Measurements from ENCODE around the gene INSIG1.

The INSIG1 gene

DNA sequence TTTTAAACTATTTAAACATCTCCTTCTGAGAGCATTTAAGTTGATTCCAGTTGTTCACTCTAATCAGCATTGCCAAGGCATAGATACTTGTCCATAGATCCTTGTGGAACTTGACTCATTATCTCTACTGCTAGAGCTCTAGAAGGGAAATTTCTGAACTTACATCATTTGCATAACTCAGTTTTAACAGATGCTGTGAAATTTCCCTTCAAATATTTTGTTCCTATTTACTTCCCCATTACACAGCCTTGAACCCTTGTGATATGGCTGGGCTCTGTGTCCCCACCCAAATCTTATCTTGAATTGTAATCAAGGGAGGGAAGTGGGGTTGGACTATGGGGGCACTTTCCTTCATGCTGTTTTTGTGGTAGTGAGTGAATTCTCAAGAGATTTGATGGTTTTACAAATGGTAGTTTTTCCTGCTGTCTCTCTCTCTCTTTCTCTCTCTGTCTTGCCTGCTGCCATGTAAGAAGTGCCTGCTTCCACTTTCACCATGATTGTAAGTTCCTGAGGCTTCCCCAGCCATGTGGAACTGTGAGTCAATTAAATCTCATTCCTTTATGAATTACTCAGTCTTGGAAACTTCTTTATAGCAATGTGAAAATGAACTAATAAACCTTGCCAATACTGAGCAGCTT lies 25.4 kb downstream of the INSIG1 start:
- no peak overlapping the region for H3K4me3 ChIP-seq (ENCODE audit: low read length)
- H3K9me3 ChIP-seq (replicated peaks; ENCODE audit: low read length): peaks cover 3% of the 10 kb centered on the region
- H3K9ac ChIP-seq (ENCODE audit: low read depth, low read length): no peak overlapping the region
- H3K4me2 ChIP-seq (ENCODE audit: low read length): no peak overlapping the region
- H3K36me3 ChIP-seq (ENCODE audit: insufficient read depth, low read length): no peaks in the 10 kb centered on the region
- H3K27me3 ChIP-seq (ENCODE audit: control insufficient read depth, insufficient read depth, low read length): peaks cover 8% of the 10 kb centered on the region
- no peaks in the 10 kb centered on the region for H3K4me1 ChIP-seq (ENCODE audit: control insufficient read depth, insufficient read depth, low read length)

DNA sequence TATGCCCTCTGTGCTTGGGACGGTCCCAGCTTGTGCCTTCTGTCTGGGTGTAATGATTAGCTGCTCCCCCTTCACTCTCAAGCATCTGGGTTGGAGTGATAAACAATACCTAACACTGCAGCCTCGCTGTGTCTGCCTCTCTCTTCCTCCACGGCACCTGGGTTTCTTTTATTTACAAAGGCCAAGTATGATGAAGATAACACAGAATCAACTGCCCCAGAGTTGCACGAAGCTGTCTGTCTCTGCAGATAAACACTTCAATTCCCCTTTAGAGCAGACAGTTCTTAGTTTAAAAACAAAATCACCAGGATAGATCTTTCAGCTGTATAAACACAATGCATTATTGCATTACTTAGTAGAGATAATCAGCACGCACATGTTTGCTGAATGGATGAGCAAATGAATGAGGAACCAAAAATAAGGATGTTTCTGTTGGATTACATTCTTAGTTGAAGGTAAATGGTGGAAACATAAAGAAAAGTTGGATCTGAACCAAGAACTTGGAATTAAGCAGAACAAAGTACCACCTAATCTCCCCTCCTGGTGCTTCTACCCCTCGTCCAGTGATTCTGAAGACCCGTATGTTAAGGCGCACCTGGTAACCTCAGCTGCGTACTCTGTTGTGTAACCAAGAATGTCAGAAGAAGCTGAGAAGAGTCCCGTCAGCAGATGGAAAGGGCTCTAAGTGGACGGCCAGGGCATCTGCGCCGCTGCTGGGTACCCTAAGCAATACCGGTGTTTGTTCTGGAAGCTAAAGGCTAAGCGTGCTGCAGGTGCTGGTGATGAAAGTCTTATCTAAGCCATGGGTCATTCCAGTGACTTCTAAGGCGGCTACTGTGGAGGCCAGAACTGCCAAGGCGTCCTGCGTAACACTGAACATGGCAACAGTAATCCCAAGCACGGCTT lies 26.6 kb downstream of the INSIG1 start:
- Histone ChIP-seq H3K4me1 (ENCODE audit: control insufficient read depth, insufficient read depth, low read length) (no peaks in the 10 kb centered on the region), H3K36me3 (ENCODE audit: insufficient read depth, low read length) (no peaks in the 10 kb centered on the region), H3K4me2 (ENCODE audit: low read length) (no peak overlapping the region), H3K27me3 (ENCODE audit: control insufficient read depth, insufficient read depth, low read length) (peaks cover 12% of the 10 kb centered on the region), H3K9me3 (replicated peaks; ENCODE audit: low read length) (peaks cover 3% of the 10 kb centered on the region), H3K4me3 (ENCODE audit: low read length) (no peak overlapping the region), H3K9ac (ENCODE audit: low read depth, low read length) (no peak overlapping the region)

DNA sequence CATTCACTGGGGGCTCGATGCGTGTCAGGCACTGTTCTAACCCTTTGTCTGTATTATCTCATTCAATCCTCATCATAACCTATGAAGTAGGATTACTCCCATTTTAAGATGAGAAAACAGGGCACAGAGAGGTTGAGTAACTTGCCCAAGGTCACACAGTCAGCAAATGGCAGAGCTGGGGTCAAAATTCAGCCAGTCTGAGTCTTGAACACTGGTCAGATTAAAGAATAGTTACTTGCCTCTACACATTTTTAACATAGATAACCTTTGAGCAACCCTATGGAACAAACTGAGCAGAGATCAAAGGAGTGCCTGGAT lies 27.2 kb downstream of the INSIG1 start:
- H3K9me3 ChIP-seq (replicated peaks; ENCODE audit: low read length): peaks cover 3% of the 10 kb centered on the region
- peaks cover 12% of the 10 kb centered on the region for H3K27me3 ChIP-seq (ENCODE audit: control insufficient read depth, insufficient read depth, low read length)
- no peaks in the 10 kb centered on the region for H3K4me1 ChIP-seq (ENCODE audit: control insufficient read depth, insufficient read depth, low read length)
- no peak overlapping the region for H3K4me3 ChIP-seq (ENCODE audit: low read length)
- no peak overlapping the region for H3K9ac ChIP-seq (ENCODE audit: low read depth, low read length)
- H3K4me2 ChIP-seq (ENCODE audit: low read length): no peak overlapping the region
- H3K36me3 ChIP-seq (ENCODE audit: insufficient read depth, low read length): no peaks in the 10 kb centered on the region

DNA sequence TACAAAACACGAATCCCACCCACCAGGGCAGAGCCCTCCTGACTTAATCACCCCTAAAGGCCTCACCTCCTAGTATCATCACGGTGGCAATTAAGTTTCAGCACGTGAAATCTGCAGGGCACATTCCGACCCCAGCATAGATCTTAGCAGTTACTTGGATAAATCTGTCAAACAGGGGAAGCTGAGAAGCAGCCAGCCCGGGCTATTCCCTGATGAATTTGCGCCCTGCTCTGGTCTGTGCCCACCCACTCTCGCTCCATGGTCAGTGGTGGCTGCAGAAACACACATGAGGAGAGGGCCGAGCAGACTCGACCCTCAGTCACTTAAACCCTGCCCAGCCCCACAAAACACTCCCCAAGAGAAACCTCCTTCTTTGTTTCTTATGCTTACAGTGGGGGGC lies 28.7 kb downstream of the INSIG1 start:
- Histone ChIP-seq H3K4me2 (ENCODE audit: low read length) (no peak overlapping the region), H3K4me1 (ENCODE audit: control insufficient read depth, insufficient read depth, low read length) (no peaks in the 10 kb centered on the region), H3K9me3 (replicated peaks; ENCODE audit: low read length) (peaks cover 3% of the 10 kb centered on the region), H3K9ac (ENCODE audit: low read depth, low read length) (no peak overlapping the region), H3K27me3 (ENCODE audit: control insufficient read depth, insufficient read depth, low read length) (peaks cover 25% of the 10 kb centered on the region), H3K36me3 (ENCODE audit: insufficient read depth, low read length) (no peaks in the 10 kb centered on the region), H3K4me3 (ENCODE audit: low read length) (no peak overlapping the region)

GRCh38 chr7:155327590-155328320 lies 30.1 kb downstream of the INSIG1 start:
- H3K4me2 ChIP-seq (ENCODE audit: low read length): no peak overlapping the region
- no peak overlapping the region for H3K9ac ChIP-seq (ENCODE audit: low read depth, low read length)
- H3K36me3 ChIP-seq (ENCODE audit: insufficient read depth, low read length): no peaks in the 10 kb centered on the region
- H3K4me3 ChIP-seq (ENCODE audit: low read length): no peak overlapping the region
- H3K27me3 ChIP-seq (ENCODE audit: control insufficient read depth, insufficient read depth, low read length): peaks cover 36% of the 10 kb centered on the region
- H3K9me3 ChIP-seq (replicated peaks; ENCODE audit: low read length): peaks cover 3% of the 10 kb centered on the region
- no peaks in the 10 kb centered on the region for H3K4me1 ChIP-seq (ENCODE audit: control insufficient read depth, insufficient read depth, low read length)

DNA sequence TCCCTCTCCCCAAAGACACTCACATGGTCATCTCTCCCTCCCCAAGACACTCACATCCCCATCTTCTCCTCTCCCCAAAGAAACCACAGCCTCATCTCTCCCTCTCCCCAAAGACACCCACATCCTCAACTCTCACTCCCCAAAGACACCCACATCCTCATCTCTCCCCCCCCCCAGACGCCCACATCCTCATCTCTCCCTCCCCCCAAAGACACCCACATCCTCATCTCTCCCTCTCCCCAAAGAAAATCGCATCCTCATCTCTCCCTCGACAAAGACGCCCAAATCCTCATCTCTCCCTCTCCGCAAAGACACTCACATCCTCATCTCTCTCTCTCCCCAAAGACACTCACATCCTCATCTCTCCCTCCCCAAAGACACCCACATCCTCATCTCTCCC lies 31.5 kb downstream of the INSIG1 start:
- Histone ChIP-seq H3K9me3 (replicated peaks; ENCODE audit: low read length) (no peaks in the 10 kb centered on the region), H3K4me3 (ENCODE audit: low read length) (no peak overlapping the region), H3K27me3 (ENCODE audit: control insufficient read depth, insufficient read depth, low read length) (peaks cover 51% of the 10 kb centered on the region), H3K36me3 (ENCODE audit: insufficient read depth, low read length) (no peaks in the 10 kb centered on the region), H3K4me1 (ENCODE audit: control insufficient read depth, insufficient read depth, low read length) (no peaks in the 10 kb centered on the region), H3K4me2 (ENCODE audit: low read length) (no peak overlapping the region), H3K9ac (ENCODE audit: low read depth, low read length) (no peak overlapping the region)

DNA sequence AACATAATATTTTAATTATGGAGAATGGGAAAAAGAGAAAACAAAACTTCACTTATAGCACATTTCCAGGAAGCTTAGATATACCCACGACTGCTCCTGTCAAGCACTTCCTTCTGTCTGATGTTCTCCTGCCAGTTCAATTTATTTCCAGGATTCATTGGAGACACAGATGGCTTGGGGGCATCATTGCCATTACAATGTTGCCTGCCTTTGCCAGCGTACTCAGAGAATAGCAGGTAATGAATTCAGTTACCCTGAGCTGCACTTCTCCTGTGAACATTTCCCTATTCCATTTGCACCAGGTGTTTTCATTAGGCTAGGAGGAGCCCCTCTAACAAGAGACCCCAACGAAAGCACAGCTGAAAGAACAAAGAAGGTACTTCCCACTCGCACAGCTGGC lies 33.7 kb downstream of the INSIG1 start:
- no peaks in the 10 kb centered on the region for H3K9me3 ChIP-seq (replicated peaks; ENCODE audit: low read length)
- H3K4me2 ChIP-seq (ENCODE audit: low read length): no peak overlapping the region
- peaks cover 55% of the 10 kb centered on the region for H3K27me3 ChIP-seq (ENCODE audit: control insufficient read depth, insufficient read depth, low read length)
- H3K4me1 ChIP-seq (ENCODE audit: control insufficient read depth, insufficient read depth, low read length): no peaks in the 10 kb centered on the region
- H3K9ac ChIP-seq (ENCODE audit: low read depth, low read length): no peak overlapping the region
- H3K36me3 ChIP-seq (ENCODE audit: insufficient read depth, low read length): no peaks in the 10 kb centered on the region
- no peak overlapping the region for H3K4me3 ChIP-seq (ENCODE audit: low read length)

DNA sequence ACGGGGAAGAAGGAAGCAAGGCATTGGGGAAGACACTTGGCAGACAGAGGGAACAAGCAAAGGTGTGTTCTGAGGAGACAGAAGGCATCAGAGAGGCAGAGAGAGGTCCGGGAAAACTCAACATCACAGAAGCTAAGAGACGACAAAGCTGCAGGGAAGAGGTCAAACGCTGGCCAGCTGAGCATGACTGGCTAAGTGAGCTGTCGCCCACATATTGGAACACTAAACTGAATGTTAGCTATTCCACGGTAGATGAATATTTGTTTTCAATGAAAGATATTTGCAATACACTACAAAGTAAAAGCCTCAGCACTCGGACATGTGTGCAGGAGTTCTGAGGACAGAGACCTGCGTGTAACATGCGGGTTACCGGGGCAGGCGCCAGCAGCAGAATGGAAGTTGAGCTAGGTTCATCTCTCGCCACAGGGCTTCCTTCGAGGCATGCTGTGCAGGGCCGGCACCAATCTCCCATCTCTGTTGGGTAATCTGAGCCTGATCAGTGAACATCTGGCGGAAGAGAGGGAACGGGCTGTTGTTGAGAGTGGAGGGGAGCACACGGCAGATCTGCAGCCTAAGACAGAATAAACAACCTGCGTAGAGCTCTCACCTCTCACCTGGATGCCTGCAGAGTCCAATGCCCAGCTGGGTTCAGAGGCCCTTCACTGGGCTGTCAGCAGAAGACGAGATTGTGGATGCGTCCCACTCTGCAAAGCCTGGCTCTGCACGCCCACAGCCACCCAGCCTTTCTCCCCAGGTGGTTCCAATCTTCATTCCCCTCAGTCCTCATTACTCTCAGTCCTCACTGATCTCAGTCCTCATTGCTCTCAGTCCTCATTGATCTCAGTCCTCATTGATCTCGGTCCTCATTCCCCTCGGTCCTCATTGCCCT lies 35.9 kb downstream of the INSIG1 start:
- Histone ChIP-seq H3K4me1 (ENCODE audit: control insufficient read depth, insufficient read depth, low read length) (no peaks in the 10 kb centered on the region), H3K9ac (ENCODE audit: low read depth, low read length) (no peak overlapping the region), H3K36me3 (ENCODE audit: insufficient read depth, low read length) (no peaks in the 10 kb centered on the region), H3K4me3 (ENCODE audit: low read length) (no peak overlapping the region), H3K4me2 (ENCODE audit: low read length) (no peak overlapping the region), H3K27me3 (ENCODE audit: control insufficient read depth, insufficient read depth, low read length) (peaks cover 58% of the 10 kb centered on the region), H3K9me3 (replicated peaks; ENCODE audit: low read length) (no peaks in the 10 kb centered on the region)

DNA sequence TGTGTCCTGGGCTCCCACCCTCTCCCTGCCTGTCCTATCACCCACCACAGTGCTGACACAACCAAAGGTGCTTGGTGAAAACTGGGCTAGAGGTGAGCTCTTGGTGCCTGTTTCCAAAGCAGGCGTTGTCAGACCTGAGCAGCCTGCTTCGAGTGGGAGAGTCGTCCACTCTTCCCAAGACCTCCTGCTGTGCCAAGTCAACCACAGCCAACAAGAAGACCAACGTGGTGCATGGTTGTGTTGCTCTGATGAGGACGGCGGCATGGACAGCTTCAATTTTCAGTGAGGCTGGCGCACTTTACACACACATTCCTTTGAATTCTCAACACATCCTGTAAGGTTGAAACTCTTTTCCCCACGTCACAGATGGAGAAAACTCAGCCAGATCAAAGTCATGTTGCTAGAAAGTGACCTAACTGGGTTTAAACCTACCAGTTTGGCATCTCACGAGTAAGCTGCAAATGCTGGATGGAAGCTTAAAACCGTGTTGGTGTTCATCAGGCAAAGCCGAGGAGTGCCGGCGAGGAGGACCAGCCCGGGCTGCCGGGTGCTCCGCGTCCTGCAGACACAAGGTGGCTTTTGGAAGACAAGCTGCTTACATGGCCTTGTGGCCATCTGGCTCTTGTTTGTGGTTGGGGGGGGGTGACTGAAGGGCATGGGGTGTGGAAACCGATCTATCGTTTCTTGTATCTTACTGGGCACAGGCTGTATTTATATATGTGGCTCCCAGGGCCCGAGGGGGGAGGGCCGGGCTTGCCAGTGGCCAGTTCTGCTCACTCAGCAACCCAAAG lies 39.3 kb downstream of the INSIG1 start:
- Histone ChIP-seq H3K9me3 (replicated peaks; ENCODE audit: low read length) (no peaks in the 10 kb centered on the region), H3K4me2 (ENCODE audit: low read length) (no peak overlapping the region), H3K27me3 (ENCODE audit: control insufficient read depth, insufficient read depth, low read length) (peaks cover 57% of the 10 kb centered on the region), H3K9ac (ENCODE audit: low read depth, low read length) (no peak overlapping the region), H3K4me3 (ENCODE audit: low read length) (no peak overlapping the region), H3K36me3 (ENCODE audit: insufficient read depth, low read length) (no peaks in the 10 kb centered on the region), H3K4me1 (ENCODE audit: control insufficient read depth, insufficient read depth, low read length) (no peaks in the 10 kb centered on the region)

DNA sequence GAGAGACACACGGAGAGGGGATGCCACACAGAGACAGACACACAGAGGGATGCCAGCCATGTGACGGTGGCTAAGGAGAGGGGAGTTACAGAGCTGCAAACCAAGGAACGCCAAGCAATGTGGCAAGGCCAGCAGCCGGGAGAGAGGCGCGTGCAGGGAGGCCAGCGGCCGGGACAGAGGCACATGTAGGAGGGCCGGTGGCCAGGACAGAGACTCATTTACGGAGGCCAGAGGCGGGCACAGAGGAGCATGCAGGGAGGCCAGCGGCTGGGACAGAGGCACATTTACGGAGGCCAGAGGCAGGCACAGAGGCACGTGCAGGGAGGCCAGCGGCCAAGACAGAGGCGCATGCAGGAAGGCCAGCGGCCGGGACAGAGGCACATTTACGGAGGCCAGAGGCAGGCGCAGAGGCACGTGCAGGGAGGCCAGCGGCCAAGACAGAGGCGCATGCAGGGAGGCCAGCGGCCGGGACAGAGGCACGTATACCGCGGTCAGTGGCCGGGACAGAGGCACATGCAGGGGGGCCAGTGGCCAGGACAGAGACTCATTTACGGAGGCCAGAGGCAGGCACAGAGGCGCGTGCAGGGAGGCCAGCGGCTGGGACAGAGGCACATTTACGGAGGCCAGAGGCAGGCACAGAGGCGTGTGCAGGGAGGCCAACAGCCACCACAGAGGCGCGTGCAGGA lies 40.4 kb downstream of the INSIG1 start:
- Histone ChIP-seq H3K9ac (ENCODE audit: low read depth, low read length) (no peak overlapping the region), H3K9me3 (replicated peaks; ENCODE audit: low read length) (no peaks in the 10 kb centered on the region), H3K4me2 (ENCODE audit: low read length) (no peak overlapping the region), H3K27me3 (ENCODE audit: control insufficient read depth, insufficient read depth, low read length) (peaks cover 49% of the 10 kb centered on the region), H3K4me1 (ENCODE audit: control insufficient read depth, insufficient read depth, low read length) (no peaks in the 10 kb centered on the region), H3K4me3 (ENCODE audit: low read length) (no peak overlapping the region), H3K36me3 (ENCODE audit: insufficient read depth, low read length) (no peaks in the 10 kb centered on the region)

All from skeletal muscle satellite cell (primary cell).